ENCODE data around the gene OSBP2.

Gene OSBP2

GRCh38 chr22:30816413-30816812, 121.7 kb downstream of the OSBP2 start:
- H3K9ac ChIP-seq (ENCODE audit: low read length) = no peak overlapping the region
- H3K9me3 ChIP-seq (ENCODE audit: low read length) = no peaks in the 10 kb centered on the region
- no peak overlapping the region for H3K27ac ChIP-seq (ENCODE audit: low read depth, low read length)
- H3K4me3 ChIP-seq (ENCODE audit: low read depth in 1 of 2, low read length in 2 of 2) = no peak overlapping the region
- no peaks in the 10 kb centered on the region for H3K4me1 ChIP-seq (ENCODE audit: insufficient read depth, low read length)
- H3K27me3 ChIP-seq (ENCODE audit: control insufficient read depth in 1 of 2, insufficient read depth in 2 of 2, low read length in 2 of 2) = peaks cover under 1 to 10% of the 10 kb centered on the region in 2 donors
- no peaks in the 10 kb centered on the region for H3K36me3 ChIP-seq (ENCODE audit: insufficient read depth, low read length)

GRCh38 chr22:30821381-30821780, 126.7 kb downstream of the OSBP2 start:
- no peak overlapping the region for H3K9ac ChIP-seq (ENCODE audit: low read length)
- H3K27ac ChIP-seq (ENCODE audit: low read depth, low read length) = no peak overlapping the region
- peaks cover 7% of the 10 kb centered on the region for H3K4me1 ChIP-seq (ENCODE audit: insufficient read depth, low read length)
- H3K4me3 ChIP-seq (ENCODE audit: low read depth in 1 of 2, low read length in 2 of 2) = no peak overlapping the region
- H3K9me3 ChIP-seq (ENCODE audit: low read length) = no peaks in the 10 kb centered on the region
- peaks cover 13 to 36% of the 10 kb centered on the region in 2 donors for H3K27me3 ChIP-seq (ENCODE audit: control insufficient read depth in 1 of 2, insufficient read depth in 2 of 2, low read length in 2 of 2)
- H3K36me3 ChIP-seq (ENCODE audit: insufficient read depth, low read length) = no peaks in the 10 kb centered on the region

GRCh38 chr22:30821863-30822215, 127.2 kb downstream of the OSBP2 start:
- Histone ChIP-seq H3K27me3 (ENCODE audit: control insufficient read depth in 1 of 2, insufficient read depth in 2 of 2, low read length in 2 of 2) (peaks cover 13 to 36% of the 10 kb centered on the region in 2 donors), H3K9me3 (ENCODE audit: low read length) (no peaks in the 10 kb centered on the region), H3K9ac (ENCODE audit: low read length) (no peak overlapping the region), H3K4me3 (ENCODE audit: low read depth in 1 of 2, low read length in 2 of 2) (no peak overlapping the region), H3K4me1 (ENCODE audit: insufficient read depth, low read length) (peaks cover 7% of the 10 kb centered on the region), H3K27ac (ENCODE audit: low read depth, low read length) (no peak overlapping the region), H3K36me3 (ENCODE audit: insufficient read depth, low read length) (no peaks in the 10 kb centered on the region)

- Histone ChIP-seq H3K4me1 (ENCODE audit: insufficient read depth, low read length) (peaks cover 7% of the 10 kb centered on the region), H3K9me3 (ENCODE audit: low read length) (no peaks in the 10 kb centered on the region), H3K4me3 (ENCODE audit: low read depth in 1 of 2, low read length in 2 of 2) (no peak overlapping the region), H3K27me3 (ENCODE audit: control insufficient read depth in 1 of 2, insufficient read depth in 2 of 2, low read length in 2 of 2) (peaks cover 13 to 36% of the 10 kb centered on the region in 2 donors), H3K36me3 (ENCODE audit: insufficient read depth, low read length) (no peaks in the 10 kb centered on the region), H3K9ac (ENCODE audit: low read length) (no peak overlapping the region), H3K27ac (ENCODE audit: low read depth, low read length) (no peak overlapping the region)
These were observed 127.7 kb downstream of the OSBP2 start for GRCh38 chr22:30822216-30823014.

- Histone ChIP-seq H3K27me3 (ENCODE audit: control insufficient read depth in 1 of 2, insufficient read depth in 2 of 2, low read length in 2 of 2) (peaks cover 13 to 36% of the 10 kb centered on the region in 2 donors), H3K9me3 (ENCODE audit: low read length) (no peaks in the 10 kb centered on the region), H3K9ac (ENCODE audit: low read length) (no peak overlapping the region), H3K4me1 (ENCODE audit: insufficient read depth, low read length) (peaks cover 7% of the 10 kb centered on the region), H3K27ac (ENCODE audit: low read depth, low read length) (no peak overlapping the region), H3K36me3 (ENCODE audit: insufficient read depth, low read length) (no peaks in the 10 kb centered on the region), H3K4me3 (ENCODE audit: low read depth in 1 of 2, low read length in 2 of 2) (no peak overlapping the region)
These were observed 128.3 kb downstream of the OSBP2 start for GRCh38 chr22:30823015-30823370.

- H3K4me1 ChIP-seq (ENCODE audit: insufficient read depth, low read length) = peaks cover 7% of the 10 kb centered on the region
- H3K36me3 ChIP-seq (ENCODE audit: insufficient read depth, low read length) = no peaks in the 10 kb centered on the region
- H3K4me3 ChIP-seq (ENCODE audit: low read depth in 1 of 2, low read length in 2 of 2) = no peak overlapping the region
- H3K9me3 ChIP-seq (ENCODE audit: low read length) = no peaks in the 10 kb centered on the region
- H3K27me3 ChIP-seq (ENCODE audit: control insufficient read depth in 1 of 2, insufficient read depth in 2 of 2, low read length in 2 of 2) = peaks cover 13 to 36% of the 10 kb centered on the region in 2 donors
- no peak overlapping the region for H3K9ac ChIP-seq (ENCODE audit: low read length)
- no peak overlapping the region for H3K27ac ChIP-seq (ENCODE audit: low read depth, low read length)
These were observed 129.4 kb downstream of the OSBP2 start for GRCh38 chr22:30824096-30824495.

GRCh38 chr22:30824711-30825110, 130.0 kb downstream of the OSBP2 start:
- Histone ChIP-seq H3K9ac (ENCODE audit: low read length) (no peak overlapping the region), H3K36me3 (ENCODE audit: insufficient read depth, low read length) (no peaks in the 10 kb centered on the region), H3K27me3 (ENCODE audit: control insufficient read depth in 1 of 2, insufficient read depth in 2 of 2, low read length in 2 of 2) (peaks cover 13 to 36% of the 10 kb centered on the region in 2 donors), H3K4me3 (ENCODE audit: low read depth in 1 of 2, low read length in 2 of 2) (no peak overlapping the region), H3K9me3 (ENCODE audit: low read length) (no peaks in the 10 kb centered on the region), H3K27ac (ENCODE audit: low read depth, low read length) (no peak overlapping the region), H3K4me1 (ENCODE audit: insufficient read depth, low read length) (peaks cover 7% of the 10 kb centered on the region)

- Histone ChIP-seq H3K4me1 (ENCODE audit: insufficient read depth, low read length) (peaks cover 7% of the 10 kb centered on the region), H3K27me3 (ENCODE audit: control insufficient read depth in 1 of 2, insufficient read depth in 2 of 2, low read length in 2 of 2) (peaks cover 13 to 31% of the 10 kb centered on the region in 2 donors)
These were observed 131.2 kb downstream of the OSBP2 start for GRCh38 chr22:30825711-30826505.

GRCh38 chr22:30826670-30827355, 132.1 kb downstream of the OSBP2 start:
- Histone ChIP-seq H3K4me3 (ENCODE audit: low read depth in 1 of 2, low read length in 2 of 2) (no peak overlapping the region), H3K27ac (ENCODE audit: low read depth, low read length) (no peak overlapping the region), H3K9me3 (ENCODE audit: low read length) (no peaks in the 10 kb centered on the region), H3K9ac (ENCODE audit: low read length) (no peak overlapping the region), H3K36me3 (ENCODE audit: insufficient read depth, low read length) (no peaks in the 10 kb centered on the region), H3K4me1 (ENCODE audit: insufficient read depth, low read length) (peaks cover 5% of the 10 kb centered on the region), H3K27me3 (ENCODE audit: control insufficient read depth in 1 of 2, insufficient read depth in 2 of 2, low read length in 2 of 2) (peaks cover 8 to 22% of the 10 kb centered on the region in 2 donors)

More at GRCh38 chr22:30825711-30826505, 131.2 kb downstream of the OSBP2 start:
- Histone ChIP-seq H3K9me3 (ENCODE audit: low read length) (no peaks in the 10 kb centered on the region), H3K27ac (ENCODE audit: low read depth, low read length) (no peak overlapping the region), H3K9ac (ENCODE audit: low read length) (no peak overlapping the region), H3K4me3 (ENCODE audit: low read depth in 1 of 2, low read length in 2 of 2) (no peak overlapping the region), H3K36me3 (ENCODE audit: insufficient read depth, low read length) (no peaks in the 10 kb centered on the region)

- no peak overlapping the region for H3K4me3 ChIP-seq (ENCODE audit: low read depth in 1 of 2, low read length in 2 of 2)
- no peak overlapping the region for H3K27ac ChIP-seq (ENCODE audit: low read depth, low read length)
- peaks cover 0 to 14% of the 10 kb centered on the region in 2 donors for H3K27me3 ChIP-seq (ENCODE audit: control insufficient read depth in 1 of 2, insufficient read depth in 2 of 2, low read length in 2 of 2)
- H3K9ac ChIP-seq (ENCODE audit: low read length) = no peak overlapping the region
- H3K36me3 ChIP-seq (ENCODE audit: insufficient read depth, low read length) = no peaks in the 10 kb centered on the region
- H3K4me1 ChIP-seq (ENCODE audit: insufficient read depth, low read length) = no peaks in the 10 kb centered on the region
- no peaks in the 10 kb centered on the region for H3K9me3 ChIP-seq (ENCODE audit: low read length)
These were observed 133.0 kb downstream of the OSBP2 start for GRCh38 chr22:30827646-30828045.
